K562 (cell line): Measurements from ENCODE around the gene ZMAT2. TPM values are rescaled to one million over a fixed set of nuclear protein-coding genes. Genes with fewer than 3 reads are reported as not detected.

ENCODE experiments used
- BCLAF1 ChIP-seq, 2 experiments: fragments of 450-650 bp in 1 of 2; IDR thresholded peaks; 2 replicates each; pipeline ENCODE4 v1.6.1; 2011 to 2017; ENCODE audit warnings: low read depth in 2 of 2, antibody characterized with exemption in 1 of 2, borderline replicate concordance in 1 of 2, low read length in 1 of 2, mild to moderate bottlenecking in 1 of 2, mixed read lengths in 1 of 2; ENCODE audit not compliant: control insufficient read depth in 1 of 2
- CCNT2 ChIP-seq: IDR thresholded peaks from 2 replicates; pipeline ENCODE4 v1.6.1; 2011; ENCODE audit warnings: borderline replicate concordance, low read depth, mild to moderate bottlenecking, moderate library complexity, mixed read lengths, low read length; ENCODE audit not compliant: insufficient read length; ENCODE audit errors: extremely low read depth
- CHD1 ChIP-seq: fragments of 200-600 bp; sonication (generic); IDR thresholded peaks from one replicate; pipeline ENCODE4 v1.6.1; 2012; ENCODE audit warnings: mild to moderate bottlenecking, moderate library complexity, low read length, inconsistent platforms
- CTCF ChIP-seq, 3 experiments: IDR thresholded peaks in 2 of 3; conservative IDR thresholded peaks in 1 of 3; 2 replicates each; pipeline ENCODE4 v1.5.1; 2011 to 2012; ENCODE audit warnings: low read length in 3 of 3, mild to moderate bottlenecking in 3 of 3, control low read depth in 2 of 3, improper control_type of control experiment in 1 of 3, inconsistent platforms in 1 of 3, low read depth in 1 of 3, mixed read lengths in 1 of 3, moderate library complexity in 1 of 3; ENCODE audit not compliant: insufficient read depth in 2 of 3
- HMBOX1 ChIP-seq: sonication (generic); IDR thresholded peaks from 2 replicates; pipeline ENCODE4 v1.6.1; 2016
- KDM2B ChIP-seq: fragments of 250-450 bp; sonication (Bioruptor Pico); IDR thresholded peaks from 2 replicates; pipeline ENCODE4 v1.8.0; 2021; ENCODE audit warnings: mild to moderate bottlenecking, moderate library complexity
- SMC3 ChIP-seq: conservative IDR thresholded peaks from 2 replicates; pipeline ENCODE4 v1.6.1; 2011; ENCODE audit warnings: low read depth, low read length, improper control_type of control experiment; ENCODE audit not compliant: insufficient read depth
- ZBTB11 ChIP-seq, 3 experiments: fragments of 200-800 bp in 1 of 3; fragments of 250-450 bp in 1 of 3; fragments of 450-650 bp in 1 of 3; sonication (Bioruptor Pico) in 1 of 3; sonication (Bioruptor generic) in 1 of 3; formaldehyde crosslinking in 1 of 3; IDR thresholded peaks; 2 replicates each; pipeline versions ENCODE4 v1.6.1 to v1.8.0; 2016 to 2022; ENCODE audit warnings: mild to moderate bottlenecking in 2 of 3, missing genetic modification characterization in 2 of 3, missing compliant biosample characterization in 1 of 3, moderate library complexity in 1 of 3
- ZNF592 ChIP-seq: fragments of 450-650 bp; IDR thresholded peaks from 2 replicates; pipeline ENCODE4 v1.6.1; 2017; ENCODE audit warnings: antibody characterized with exemption, mild to moderate bottlenecking
- polyA plus RNA-seq, 8 experiments: library from polyadenylated mRNA; depleted of rRNA in 4 of 8; stranded (reverse) in 5 of 8; unstranded in 3 of 8; fragments of >200 nt; fragmentation: Nextera tagmentation in 2 of 8; fragmentation: Illumina TruSeq in 1 of 8; extraction: Ambion mirVana in 2 of 8; extraction: Trizol in 1 of 8; gene quantifications; 2 replicates each; pipeline versions ENCODE4 v1.2.1 to v1.2.3, GENCODE V29; 2011 to 2014; ENCODE audit warnings: inconsistent platforms in 1 of 8, missing spikeins in 1 of 8
- total RNA-seq, 7 experiments: library from RNA; depleted of rRNA in 6 of 7; stranded (reverse); fragments of >200 nt in 6 of 7; fragmentation: Illumina TruSeq in 2 of 7; extraction: Trizol in 2 of 7; gene quantifications; 2 replicates each; pipeline versions ENCODE4 v1.2.1 to v1.2.3, GENCODE V29; 2011 to 2021; ENCODE audit warnings: low replicate concordance in 1 of 7

The ZMAT2 gene
- total and polyA plus RNA-seq, 9 of the 15 experiments (the other 6 are each of a cell fraction or from before 2014, with no cell fraction given) = 44.2 to 101 (median 69.2) TPM

GRCh38 chr5:140664359-140665119, 35.7 kb upstream of the ZMAT2 start, which contains the start of gene WDR55 (continued):
- TF ChIP-seq ZBTB11 (CRISPR knock-in tag; IDR thresholded peaks at IDR 0.05) (peak; percentile 88 to 98 (median 88); a peak in 5 of 6 replicates), CHD1 (peak; percentile 54), SMC3 (no peak), ZNF592 (0 out of 2 replicates have a peak, but pooled peaks have one; percentile 33), CCNT2 (peak; percentile 53), BCLAF1 (IDR thresholded peaks at IDR 0.05; ENCODE audit: borderline replicate concordance in 1 of 2, control insufficient read depth in 1 of 2, low read depth in 2 of 2, low read length in 1 of 2) (peak in 1 of 2 experiments; percentile 82; a peak in 1 of 4 replicates), CTCF (IDR thresholded peaks at IDR 0.05 in 2 of 3, conservative IDR thresholded peaks at IDR 0.05 in 1 of 3; ENCODE audit: insufficient read depth in 2 of 3, low read depth in 1 of 3, low read length in 3 of 3) (0 out of 6 replicates have a peak, but pooled peaks of 1 of the 3 experiments have one; percentile 5), HMBOX1 (peak; percentile 41; the same call in 1 of the 2 replicates), KDM2B (0 out of 2 replicates have a peak, but pooled peaks have one; percentile 32)
